Middle frontal gyrus (tissue), 1 donor: ENCODE results near the gene SFXN5.

Experiments
- DNase-seq: peaks from one replicate; pipeline ENCODE4 v3.0.0-alpha.2; 2015; ENCODE audit warnings: low spot score; ENCODE audit errors: extremely low spot score

SFXN5 gene

DNA sequence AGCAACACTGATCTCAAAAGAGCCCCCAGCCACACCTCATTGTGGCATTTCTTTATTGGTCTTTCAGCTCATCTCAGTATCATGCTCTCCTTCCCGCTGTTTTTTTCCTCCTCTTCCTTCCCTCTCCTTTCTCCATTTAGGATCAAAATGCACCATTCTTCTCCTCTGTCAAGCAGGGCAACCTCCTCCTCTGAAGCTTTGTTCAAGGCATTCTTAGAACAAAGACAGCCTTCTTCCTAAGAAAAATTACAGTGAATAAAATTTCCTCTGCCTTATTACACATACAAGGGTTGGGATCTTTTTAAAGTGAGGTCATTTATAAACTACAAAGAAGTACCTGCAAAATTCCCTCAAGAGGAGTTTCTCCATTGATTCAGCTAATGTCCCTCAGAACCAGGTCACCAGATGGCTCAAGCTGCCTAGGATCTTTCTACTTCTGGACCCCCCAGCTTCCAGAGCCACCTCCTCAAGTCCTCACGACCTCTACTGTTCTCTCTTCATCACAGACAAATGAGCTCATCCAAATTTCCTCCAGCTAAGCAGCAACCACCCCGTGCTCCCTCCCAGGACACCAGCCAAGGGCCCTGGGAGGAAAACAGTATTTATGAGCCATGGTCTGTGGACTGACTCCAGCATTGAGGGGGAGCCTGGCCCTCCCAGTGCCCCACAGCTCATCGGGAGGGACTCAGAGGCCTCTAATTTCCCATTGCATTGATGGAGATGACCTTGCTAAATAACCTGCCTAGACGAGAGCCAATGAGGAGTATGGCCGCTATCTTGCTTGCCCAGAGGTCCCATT is 18.0 kb downstream of the SFXN5 start:
- DNase-seq = no peak

DNA sequence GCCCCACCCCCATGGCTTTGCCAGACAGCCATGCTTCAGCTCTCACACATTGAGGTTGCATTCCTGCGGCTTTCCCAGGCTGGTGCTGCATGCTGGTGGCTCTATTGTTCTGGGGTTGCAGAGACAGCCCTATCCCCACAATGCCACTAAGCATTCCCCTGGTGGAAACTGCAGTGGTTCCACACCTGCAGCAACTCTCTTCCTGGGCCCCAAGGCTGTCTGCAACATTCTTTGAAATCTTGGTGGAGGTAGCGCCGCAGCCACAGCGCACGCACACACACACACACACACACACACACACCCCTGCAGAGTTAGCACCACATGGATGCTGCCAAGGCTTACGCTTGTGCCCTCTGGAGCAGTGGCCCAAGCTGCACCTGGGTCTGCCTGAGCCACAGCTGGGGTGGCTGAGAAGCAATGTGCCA is 21.4 kb downstream of the SFXN5 start:
- DNase-seq = no peak

DNA sequence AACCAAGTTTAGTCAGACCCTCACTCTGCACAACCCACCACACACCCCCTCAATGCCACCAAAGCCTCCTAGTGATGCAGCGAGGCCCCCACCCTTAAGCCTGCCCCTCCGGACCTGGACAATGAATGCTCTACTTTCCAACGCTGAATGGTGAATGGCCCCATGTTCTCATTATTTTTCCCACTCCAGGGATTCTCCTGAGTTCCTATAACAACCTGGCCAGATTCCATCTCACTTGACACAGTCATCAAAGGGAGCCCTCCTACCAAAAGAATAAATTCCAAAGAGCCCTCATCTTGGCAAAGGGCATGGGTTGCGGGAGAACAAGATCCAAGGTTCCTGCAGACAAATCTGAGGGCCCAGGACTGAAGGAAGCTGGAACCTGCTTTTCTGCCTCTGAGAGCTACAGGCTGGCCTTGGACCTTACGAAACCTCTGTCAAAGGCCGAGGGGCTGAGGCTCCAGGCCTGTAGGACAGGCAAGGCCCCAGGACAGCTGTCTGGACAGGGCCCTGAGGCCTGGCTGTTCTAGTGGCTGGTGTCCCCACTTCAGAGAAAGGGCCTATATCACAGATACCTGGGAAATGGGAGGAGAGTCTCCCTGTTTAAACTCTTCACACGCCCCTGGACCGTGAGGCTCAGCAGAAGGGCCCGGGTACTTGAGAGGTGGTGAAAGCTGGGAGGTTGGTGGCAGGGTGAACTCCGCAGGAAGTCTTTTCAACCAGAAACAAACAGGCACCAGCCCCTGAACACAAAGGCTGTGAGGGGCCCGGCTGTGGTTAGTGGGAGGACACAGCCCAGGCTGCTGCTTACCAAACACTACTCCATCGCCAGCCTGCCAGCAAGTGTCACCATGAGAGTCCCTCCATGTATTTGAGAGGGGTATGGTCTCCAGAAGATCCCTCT is 27.3 kb downstream of the SFXN5 start:
- no peak for DNase-seq

DNA sequence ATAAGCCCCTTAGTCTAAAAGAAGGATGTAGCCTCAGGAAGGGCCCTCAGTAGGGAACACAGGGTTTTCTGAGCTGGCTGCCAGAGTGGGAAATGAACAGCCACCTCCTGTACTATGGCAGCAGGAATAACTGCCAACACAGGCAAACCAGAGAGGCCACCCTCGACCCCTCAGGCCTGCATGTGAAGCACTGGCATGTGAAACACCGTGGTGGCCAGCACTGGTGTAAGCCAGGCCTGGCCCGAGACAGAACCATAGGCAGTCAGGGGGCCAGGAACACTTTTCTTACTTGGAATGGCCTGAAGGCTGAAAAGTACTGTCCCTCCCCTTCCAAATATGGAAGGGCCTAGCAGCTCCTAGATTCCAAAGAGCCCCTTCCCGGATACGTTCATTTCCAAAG is 28.2 kb downstream of the SFXN5 start:
- no peak for DNase-seq

GRCh38 chr2:73037947-73038585 is 33.4 kb downstream of the SFXN5 start:
- DNase-seq = no peak

- no peak for DNase-seq
Observed at GRCh38 chr2:73036766-73037165, 34.7 kb downstream of the SFXN5 start.

DNA sequence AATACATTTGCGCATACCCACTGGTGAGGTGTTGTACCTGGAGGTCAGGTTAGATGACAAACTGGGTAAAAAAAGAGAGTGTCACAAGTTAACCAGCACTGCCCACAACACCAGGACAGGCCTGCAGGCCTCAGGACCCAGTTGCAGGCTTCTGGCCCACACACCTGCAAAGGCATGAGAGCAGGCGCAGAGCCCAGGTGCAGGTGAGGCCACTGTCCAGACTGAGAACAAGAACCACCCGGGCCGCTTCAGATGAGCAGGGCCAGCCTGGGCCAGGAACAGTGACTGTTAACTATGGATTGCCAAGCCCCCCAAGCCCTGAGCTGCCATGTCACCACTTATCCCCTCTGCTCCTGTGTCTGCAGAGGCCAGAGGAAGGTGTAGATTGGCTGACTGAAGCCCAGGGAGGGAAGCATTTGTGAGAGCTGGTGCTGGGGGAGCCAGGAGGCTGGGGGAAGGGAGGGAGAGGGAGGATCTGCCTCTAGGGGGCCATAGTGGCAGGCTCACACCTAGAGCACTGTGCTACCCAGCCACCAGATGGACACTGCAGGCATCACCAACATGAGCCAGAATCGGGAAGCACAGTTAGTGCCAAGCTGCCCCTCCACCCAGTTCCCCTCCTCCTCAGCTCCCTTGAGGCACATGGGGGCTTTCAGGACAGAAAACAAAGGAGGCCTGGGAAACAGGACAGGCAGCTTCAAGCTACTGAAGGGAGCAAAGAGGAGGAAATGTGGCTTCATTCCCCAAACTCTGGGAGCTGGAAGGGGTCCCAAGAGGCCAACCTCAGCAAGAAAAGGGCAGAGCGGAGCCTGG is 35.4 kb downstream of the SFXN5 start:
- DNase-seq = no peak

GRCh38 chr2:73034661-73035375 is 36.7 kb downstream of the SFXN5 start:
- DNase-seq = no peak

GRCh38 chr2:73033766-73034381 is 37.6 kb downstream of the SFXN5 start:
- no peak for DNase-seq

DNA sequence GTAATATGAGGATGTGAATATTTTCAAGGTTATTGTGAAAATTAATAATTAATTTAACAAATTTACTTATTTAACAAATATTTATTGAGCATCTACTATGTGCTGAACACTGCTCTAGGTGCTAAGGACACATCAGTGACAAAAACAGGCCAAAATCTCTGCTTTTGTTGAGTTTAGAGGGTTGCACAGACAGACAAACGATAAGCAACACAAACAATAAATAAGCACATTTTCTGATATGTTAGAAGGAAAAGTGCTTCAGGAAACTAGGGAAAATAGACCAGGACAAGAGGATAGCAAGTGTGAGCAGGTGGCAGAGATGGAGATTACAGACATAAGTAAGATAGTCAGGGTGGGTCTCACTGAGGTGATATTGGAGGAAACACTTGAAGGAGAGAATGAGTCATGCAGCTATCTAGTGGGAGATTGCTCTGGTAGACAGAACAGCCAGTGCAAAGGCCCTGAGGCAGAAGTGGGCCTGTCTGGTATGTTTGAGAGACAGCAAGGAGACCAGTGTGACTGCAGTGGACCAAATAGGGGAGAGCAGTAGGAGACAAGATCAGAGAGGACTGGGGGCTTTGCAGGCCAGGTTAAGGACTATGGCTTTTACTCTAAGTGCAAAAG is 38.3 kb downstream of the SFXN5 start:
- DNase-seq = no peak

GRCh38 chr2:73032702-73033097 is 38.8 kb downstream of the SFXN5 start:
- no peak for DNase-seq

GRCh38 chr2:73031725-73032701 is 39.5 kb downstream of the SFXN5 start:
- DNase-seq = no peak

GRCh38 chr2:73031095-73031678 is 40.3 kb downstream of the SFXN5 start:
- DNase-seq = no peak

- DNase-seq = no peak
Observed at GRCh38 chr2:73028841-73029240, 42.7 kb downstream of the SFXN5 start.

GRCh38 chr2:73027340-73027739 is 44.2 kb downstream of the SFXN5 start:
- DNase-seq = no peak

- no peak for DNase-seq
Observed at GRCh38 chr2:73023497-73023896, 48.0 kb downstream of the SFXN5 start.

DNA sequence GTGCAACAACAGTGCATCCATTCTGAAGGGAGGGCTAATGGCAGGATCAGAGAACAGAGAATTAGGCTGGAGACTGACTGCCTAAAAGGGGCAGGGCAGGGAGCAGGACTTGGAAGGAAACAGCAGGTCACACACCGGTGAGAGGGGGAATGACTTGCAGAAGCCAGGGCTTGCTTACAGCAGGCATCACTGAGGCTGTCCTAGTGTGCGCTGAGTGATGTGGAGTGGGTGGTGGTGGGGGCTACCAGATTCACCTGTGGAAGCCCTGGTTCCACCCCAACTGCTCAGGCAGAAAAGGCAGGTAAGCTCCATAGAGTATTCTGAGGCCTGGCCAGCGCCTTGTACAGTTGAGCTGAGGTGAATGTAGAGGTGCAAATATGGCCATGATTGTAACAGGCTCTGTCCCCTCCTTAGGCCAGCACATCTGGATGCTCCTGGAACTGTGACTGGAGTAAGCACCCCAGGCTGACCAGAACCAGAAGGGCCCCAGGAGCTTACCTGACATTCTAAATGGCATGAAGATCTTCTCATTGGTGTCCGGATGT is 49.4 kb downstream of the SFXN5 start:
- DNase-seq = no peak
